ENCODE results near the gene ARID5B.

DNA sequence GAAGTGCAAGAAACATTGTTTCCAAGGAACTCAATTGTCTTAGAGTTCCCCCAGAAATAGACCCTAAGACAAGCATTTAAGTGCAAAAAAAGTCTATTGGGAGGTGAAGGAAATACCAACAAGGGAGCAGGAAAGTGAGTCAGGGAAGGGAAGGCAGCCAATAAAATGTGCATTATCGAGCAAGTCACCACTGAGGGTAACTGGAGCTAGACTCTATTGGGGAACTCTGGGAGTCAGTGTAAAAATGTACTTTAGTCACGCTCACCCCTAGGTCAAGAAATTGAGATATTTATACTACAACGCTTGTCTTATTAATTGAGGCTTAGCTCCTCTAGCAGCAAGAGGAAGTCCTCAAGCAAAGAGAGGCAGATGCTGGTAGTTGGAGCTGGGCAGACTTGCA is 229.4 kb downstream of the ARID5B start:
- TF ChIP-seq POLR2A (IDR thresholded peaks at IDR 0.05) (no peak), POLR2AphosphoS5 (IDR thresholded peaks at IDR 0.05) (no peak)
- TF ChIP-seq, protein P1, sequence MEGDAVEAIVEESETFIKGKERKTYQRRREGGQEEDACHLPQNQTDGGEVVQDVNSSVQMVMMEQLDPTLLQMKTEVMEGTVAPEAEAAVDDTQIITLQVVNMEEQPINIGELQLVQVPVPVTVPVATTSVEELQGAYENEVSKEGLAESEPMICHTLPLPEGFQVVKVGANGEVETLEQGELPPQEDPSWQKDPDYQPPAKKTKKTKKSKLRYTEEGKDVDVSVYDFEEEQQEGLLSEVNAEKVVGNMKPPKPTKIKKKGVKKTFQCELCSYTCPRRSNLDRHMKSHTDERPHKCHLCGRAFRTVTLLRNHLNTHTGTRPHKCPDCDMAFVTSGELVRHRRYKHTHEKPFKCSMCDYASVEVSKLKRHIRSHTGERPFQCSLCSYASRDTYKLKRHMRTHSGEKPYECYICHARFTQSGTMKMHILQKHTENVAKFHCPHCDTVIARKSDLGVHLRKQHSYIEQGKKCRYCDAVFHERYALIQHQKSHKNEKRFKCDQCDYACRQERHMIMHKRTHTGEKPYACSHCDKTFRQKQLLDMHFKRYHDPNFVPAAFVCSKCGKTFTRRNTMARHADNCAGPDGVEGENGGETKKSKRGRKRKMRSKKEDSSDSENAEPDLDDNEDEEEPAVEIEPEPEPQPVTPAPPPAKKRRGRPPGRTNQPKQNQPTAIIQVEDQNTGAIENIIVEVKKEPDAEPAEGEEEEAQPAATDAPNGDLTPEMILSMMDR (IDR thresholded peaks at IDR 0.05) = no peak

Data from prostate gland (tissue), 2 donors.